ENCODE results near the gene MOCS1.

DNA sequence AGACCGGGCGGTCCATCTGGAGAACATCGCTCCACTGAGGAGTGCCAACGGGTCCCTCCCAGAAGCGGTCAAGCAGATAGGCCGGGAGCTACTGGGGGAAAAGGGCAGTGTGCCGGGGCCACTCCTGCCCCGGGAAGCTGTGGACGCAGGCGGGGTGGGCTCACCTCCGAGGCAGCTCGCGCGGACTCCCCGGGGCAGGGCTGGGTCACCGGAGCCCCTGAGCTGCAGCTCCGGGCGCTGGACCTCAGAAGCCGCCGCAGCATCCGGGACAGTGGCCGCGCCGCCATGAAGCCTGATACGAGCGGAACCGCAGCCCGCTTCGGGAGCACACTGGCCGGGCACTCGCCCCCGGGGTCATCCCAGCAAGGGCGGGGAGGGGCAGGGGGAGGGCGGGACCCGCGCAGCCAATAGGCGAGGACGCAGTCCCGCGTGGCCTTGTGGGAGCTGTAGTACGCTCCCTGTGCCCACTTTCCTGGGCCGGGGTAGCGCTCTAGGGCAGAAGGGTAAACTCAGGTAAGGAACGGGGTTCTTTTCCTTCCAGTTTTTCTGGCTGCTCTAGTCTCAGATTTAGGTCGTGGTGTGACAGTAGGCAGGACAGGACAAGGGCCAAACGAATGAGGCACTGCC lies at the start of gene MOCS1:
- TF ChIP-seq CTCF (IDR thresholded peaks at IDR 0.05; ENCODE audit: borderline replicate concordance, extremely low read depth, low read length, poor library complexity, severe bottlenecking) (no peak), EZH2 (IDR thresholded peaks at IDR 0.05; ENCODE audit: borderline replicate concordance, low read depth, low read length, severe bottlenecking) (no peak)

Data from DND-41 (cell line).